NCI-H128 (cell line): ENCODE data around the gene ZNF398.
"Not testable (repeated sequence)": the region's sequence is repeated elsewhere in the genome, so short reads cannot be mapped to it uniquely, and the experiment has no call there.

ENCODE experiments used
- DNase-seq: peaks from one replicate; lab custom pipeline; 2025; ENCODE audit not compliant: unreplicated experiment; lab: John Stamatoyannopoulos, UW

Gene ZNF398

GRCh38 chr7:149223761-149224160, 76.5 kb downstream of the ZNF398 start:
- no peak for DNase-seq

- no peak for DNase-seq
These were observed 77.1 kb downstream of the ZNF398 start for GRCh38 chr7:149224352-149224751.

- DNase-seq: no peak
These were observed 77.9 kb downstream of the ZNF398 start for GRCh38 chr7:149225106-149225505.

- DNase-seq: no peak
These were observed 78.4 kb downstream of the ZNF398 start for GRCh38 chr7:149225656-149226055.

- not testable (repeated sequence) for DNase-seq
These were observed 79.1 kb downstream of the ZNF398 start for GRCh38 chr7:149226366-149226765.

- no peak for DNase-seq
These were observed 79.7 kb downstream of the ZNF398 start for GRCh38 chr7:149226840-149227494.

- no peak for DNase-seq
These were observed 81.7 kb downstream of the ZNF398 start for GRCh38 chr7:149228831-149229471.

GRCh38 chr7:149229526-149229925, 82.3 kb downstream of the ZNF398 start:
- no peak for DNase-seq

GRCh38 chr7:149232362-149232761, 85.1 kb downstream of the ZNF398 start:
- DNase-seq: no peak
